HUES48 (cell line): ENCODE data around the gene RPS6KC1.
"Not testable (repeated sequence)": the region's sequence is repeated elsewhere in the genome, so short reads cannot be mapped to it uniquely, and the experiment has no call there.

Experiments
- H3K27ac ChIP-seq: one replicate; pipeline ENCODE4 v1.7.0; 2013; ENCODE audit warnings: low read depth, low read length, inconsistent platforms
- H3K27me3 ChIP-seq: 2 replicates; pipeline ENCODE4 v1.6.1; 2013; ENCODE audit warnings: mild to moderate bottlenecking, low read length; ENCODE audit not compliant: control insufficient read depth, insufficient read depth
- H3K36me3 ChIP-seq: 2 replicates; pipeline ENCODE4 v1.6.1; 2013; ENCODE audit warnings: low read length; ENCODE audit not compliant: control insufficient read depth, insufficient read depth
- H3K4me1 ChIP-seq: 2 replicates; pipeline ENCODE4 v1.6.1; 2013; ENCODE audit warnings: mild to moderate bottlenecking, low read length; ENCODE audit not compliant: control insufficient read depth, insufficient read depth
- H3K4me3 ChIP-seq: 2 replicates; pipeline ENCODE4 v1.5.1; 2013; ENCODE audit warnings: mild to moderate bottlenecking, low read depth, low read length
- H3K9ac ChIP-seq: 2 replicates; pipeline ENCODE4 v1.6.1; 2013; ENCODE audit warnings: mild to moderate bottlenecking, low read depth, low read length, moderate library complexity
- H3K9me3 ChIP-seq: 2 replicates; pipeline ENCODE4 v1.6.1; 2013; ENCODE audit warnings: low read length; ENCODE audit not compliant: control insufficient read depth, insufficient read depth

Gene RPS6KC1

GRCh38 chr1:213110349-213111300 lies 59.6 kb downstream of the RPS6KC1 start:
- no peaks in the 10 kb centered on the region for H3K36me3 ChIP-seq
- peaks cover 8% of the 10 kb centered on the region; the same call in 1 of the 2 replicates for H3K4me1 ChIP-seq
- H3K4me3 ChIP-seq: no peak overlapping the region
- H3K9ac ChIP-seq: no peak overlapping the region
- no peak overlapping the region for H3K27ac ChIP-seq
- no peaks in the 10 kb centered on the region for H3K27me3 ChIP-seq
- no peaks in the 10 kb centered on the region for H3K9me3 ChIP-seq

GRCh38 chr1:213111502-213111901 lies 60.5 kb downstream of the RPS6KC1 start:
- Histone ChIP-seq H3K36me3 (no peaks in the 10 kb centered on the region), H3K27me3 (no peaks in the 10 kb centered on the region), H3K9ac (no peak overlapping the region), H3K9me3 (no peaks in the 10 kb centered on the region), H3K4me3 (no peak overlapping the region), H3K4me1 (peaks cover 8% of the 10 kb centered on the region; the same call in 1 of the 2 replicates), H3K27ac (no peak overlapping the region)

- not testable (repeated sequence) for H3K4me3 ChIP-seq, H3K9me3 ChIP-seq, H3K9ac ChIP-seq, H3K27ac ChIP-seq, H3K36me3 ChIP-seq, H3K4me1 ChIP-seq, H3K27me3 ChIP-seq
Measured at GRCh38 chr1:213112723-213113122, 61.7 kb downstream of the RPS6KC1 start.

GRCh38 chr1:213117699-213118180 lies 66.7 kb downstream of the RPS6KC1 start:
- H3K4me1 ChIP-seq, H3K9me3 ChIP-seq, H3K4me3 ChIP-seq, H3K9ac ChIP-seq, H3K27ac ChIP-seq, H3K36me3 ChIP-seq, H3K27me3 ChIP-seq: not testable (repeated sequence)

- Histone ChIP-seq H3K36me3 (no peaks in the 10 kb centered on the region), H3K27me3 (no peaks in the 10 kb centered on the region), H3K9ac (no peak overlapping the region), H3K4me1 (no peaks in the 10 kb centered on the region), H3K9me3 (no peaks in the 10 kb centered on the region), H3K27ac (no peak overlapping the region), H3K4me3 (no peak overlapping the region)
Measured at GRCh38 chr1:213119794-213120193, 68.8 kb downstream of the RPS6KC1 start.

- Histone ChIP-seq H3K9ac (no peak overlapping the region), H3K9me3 (no peaks in the 10 kb centered on the region), H3K27me3 (no peaks in the 10 kb centered on the region), H3K4me3 (no peak overlapping the region), H3K36me3 (no peaks in the 10 kb centered on the region), H3K27ac (no peak overlapping the region), H3K4me1 (no peaks in the 10 kb centered on the region)
Measured at GRCh38 chr1:213120386-213120785, 69.3 kb downstream of the RPS6KC1 start.

- no peak overlapping the region for H3K4me3 ChIP-seq
- H3K9me3 ChIP-seq: no peaks in the 10 kb centered on the region
- H3K4me1 ChIP-seq: no peaks in the 10 kb centered on the region
- H3K36me3 ChIP-seq: no peaks in the 10 kb centered on the region
- no peak overlapping the region for H3K27ac ChIP-seq
- no peak overlapping the region for H3K9ac ChIP-seq
- H3K27me3 ChIP-seq: no peaks in the 10 kb centered on the region
Measured at GRCh38 chr1:213120961-213121360, 69.9 kb downstream of the RPS6KC1 start.

- Histone ChIP-seq H3K9me3 (no peaks in the 10 kb centered on the region), H3K36me3 (no peaks in the 10 kb centered on the region), H3K4me3 (no peak overlapping the region), H3K9ac (no peak overlapping the region), H3K27me3 (no peaks in the 10 kb centered on the region), H3K27ac (no peak overlapping the region), H3K4me1 (no peaks in the 10 kb centered on the region)
Measured at GRCh38 chr1:213122514-213122929, 71.5 kb downstream of the RPS6KC1 start.

- Histone ChIP-seq H3K4me1 (no peaks in the 10 kb centered on the region), H3K4me3 (no peak overlapping the region), H3K36me3 (no peaks in the 10 kb centered on the region), H3K9me3 (no peaks in the 10 kb centered on the region), H3K27me3 (no peaks in the 10 kb centered on the region), H3K9ac (no peak overlapping the region), H3K27ac (no peak overlapping the region)
Measured at GRCh38 chr1:213123087-213123486, 72.0 kb downstream of the RPS6KC1 start.

- Histone ChIP-seq H3K36me3 (no peaks in the 10 kb centered on the region), H3K9ac (no peak overlapping the region), H3K27ac (no peak overlapping the region), H3K27me3 (no peaks in the 10 kb centered on the region), H3K4me3 (no peak overlapping the region), H3K9me3 (no peaks in the 10 kb centered on the region), H3K4me1 (no peaks in the 10 kb centered on the region)
Measured at GRCh38 chr1:213123536-213123935, 72.5 kb downstream of the RPS6KC1 start.

GRCh38 chr1:213124590-213124989 lies 73.5 kb downstream of the RPS6KC1 start:
- Histone ChIP-seq H3K9me3 (no peaks in the 10 kb centered on the region), H3K4me3 (no peak overlapping the region), H3K36me3 (no peaks in the 10 kb centered on the region), H3K27me3 (no peaks in the 10 kb centered on the region), H3K4me1 (no peaks in the 10 kb centered on the region), H3K9ac (no peak overlapping the region), H3K27ac (no peak overlapping the region)
